GM12875 (cell line): ENCODE measurements around the gene BST1.

Experiments
- H3K4me3 ChIP-seq: one replicate; pipeline ENCODE4 v1.5.1; 2011; ENCODE audit warnings: low read depth, low read length, control low read depth
- TF ChIP-seq, protein P1 (sequence below): IDR thresholded peaks from 2 replicates; pipeline ENCODE4 v1.5.1; 2011; ENCODE audit warnings: low read depth, mild to moderate bottlenecking, control low read depth, inconsistent platforms, low read length, moderate library complexity, borderline replicate concordance; ENCODE audit not compliant: insufficient read depth

BST1 gene

DNA sequence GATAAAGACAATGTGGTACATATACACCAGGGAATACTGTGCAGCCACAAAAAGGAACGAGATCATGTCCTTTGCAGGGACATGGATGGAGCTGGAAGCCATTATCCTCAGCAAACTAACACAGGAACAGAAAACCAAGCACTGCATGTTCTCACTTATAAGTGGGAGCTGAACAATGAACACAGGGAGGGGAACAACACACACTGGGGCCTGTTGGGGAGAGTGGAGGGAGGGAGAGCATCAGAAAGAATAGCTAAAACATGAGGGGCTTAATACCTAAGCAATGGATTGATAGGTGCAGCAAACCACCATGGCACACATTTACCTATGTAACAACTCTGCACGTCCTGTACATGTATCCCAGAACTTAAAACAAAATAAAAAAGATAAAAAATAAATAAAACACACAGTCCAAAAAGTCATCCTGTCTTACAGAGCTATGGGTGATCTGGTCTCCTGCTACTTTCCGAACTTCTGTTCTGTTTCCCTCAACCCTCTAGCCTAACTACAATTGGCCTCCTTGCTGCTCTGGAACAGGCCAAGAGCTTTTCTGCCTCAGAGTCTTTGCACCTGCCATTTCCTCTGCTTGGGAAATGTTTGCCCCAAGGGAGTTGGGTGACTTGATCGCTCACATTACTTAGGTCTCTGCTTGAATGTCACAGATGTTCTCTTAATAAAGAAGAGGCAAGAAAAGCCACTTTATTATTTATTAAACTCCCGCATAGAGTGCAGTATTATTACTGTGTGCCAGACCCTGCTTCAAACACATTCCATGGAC, 74.2 kb downstream of the BST1 start:
- no peak overlapping the region for H3K4me3 ChIP-seq
- TF ChIP-seq, protein P1, sequence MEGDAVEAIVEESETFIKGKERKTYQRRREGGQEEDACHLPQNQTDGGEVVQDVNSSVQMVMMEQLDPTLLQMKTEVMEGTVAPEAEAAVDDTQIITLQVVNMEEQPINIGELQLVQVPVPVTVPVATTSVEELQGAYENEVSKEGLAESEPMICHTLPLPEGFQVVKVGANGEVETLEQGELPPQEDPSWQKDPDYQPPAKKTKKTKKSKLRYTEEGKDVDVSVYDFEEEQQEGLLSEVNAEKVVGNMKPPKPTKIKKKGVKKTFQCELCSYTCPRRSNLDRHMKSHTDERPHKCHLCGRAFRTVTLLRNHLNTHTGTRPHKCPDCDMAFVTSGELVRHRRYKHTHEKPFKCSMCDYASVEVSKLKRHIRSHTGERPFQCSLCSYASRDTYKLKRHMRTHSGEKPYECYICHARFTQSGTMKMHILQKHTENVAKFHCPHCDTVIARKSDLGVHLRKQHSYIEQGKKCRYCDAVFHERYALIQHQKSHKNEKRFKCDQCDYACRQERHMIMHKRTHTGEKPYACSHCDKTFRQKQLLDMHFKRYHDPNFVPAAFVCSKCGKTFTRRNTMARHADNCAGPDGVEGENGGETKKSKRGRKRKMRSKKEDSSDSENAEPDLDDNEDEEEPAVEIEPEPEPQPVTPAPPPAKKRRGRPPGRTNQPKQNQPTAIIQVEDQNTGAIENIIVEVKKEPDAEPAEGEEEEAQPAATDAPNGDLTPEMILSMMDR: no peak

DNA sequence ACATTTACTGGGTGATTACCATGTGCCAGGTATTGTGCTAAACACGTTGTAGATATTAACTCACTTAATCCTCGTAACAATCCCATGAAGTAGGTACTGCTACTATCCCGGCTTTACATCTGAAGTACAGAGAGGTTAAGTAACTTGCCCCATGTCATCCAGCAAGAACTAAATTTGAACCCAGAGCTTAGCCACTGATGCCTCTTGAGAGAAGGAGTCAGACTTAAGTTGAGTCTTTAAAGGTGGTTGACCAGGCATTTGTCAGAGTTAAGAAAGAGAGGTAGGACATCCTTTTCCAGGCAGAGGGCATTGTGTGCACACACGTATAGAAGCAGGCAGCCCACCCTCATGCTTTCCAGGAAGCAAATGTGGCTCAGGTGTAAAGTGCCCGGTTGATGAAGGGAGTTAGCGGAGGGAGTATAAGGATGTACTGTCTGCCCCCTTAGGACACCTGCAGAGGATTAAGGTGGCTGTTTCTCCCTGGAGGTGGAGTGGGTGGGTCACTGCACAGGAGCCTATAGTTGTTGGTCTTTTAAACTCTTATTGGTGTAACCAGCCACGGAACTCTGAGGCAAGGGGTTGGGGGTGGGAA, 74.9 kb downstream of the BST1 start:
- TF ChIP-seq, protein P1: no peak
- H3K4me3 ChIP-seq: no peak overlapping the region

DNA sequence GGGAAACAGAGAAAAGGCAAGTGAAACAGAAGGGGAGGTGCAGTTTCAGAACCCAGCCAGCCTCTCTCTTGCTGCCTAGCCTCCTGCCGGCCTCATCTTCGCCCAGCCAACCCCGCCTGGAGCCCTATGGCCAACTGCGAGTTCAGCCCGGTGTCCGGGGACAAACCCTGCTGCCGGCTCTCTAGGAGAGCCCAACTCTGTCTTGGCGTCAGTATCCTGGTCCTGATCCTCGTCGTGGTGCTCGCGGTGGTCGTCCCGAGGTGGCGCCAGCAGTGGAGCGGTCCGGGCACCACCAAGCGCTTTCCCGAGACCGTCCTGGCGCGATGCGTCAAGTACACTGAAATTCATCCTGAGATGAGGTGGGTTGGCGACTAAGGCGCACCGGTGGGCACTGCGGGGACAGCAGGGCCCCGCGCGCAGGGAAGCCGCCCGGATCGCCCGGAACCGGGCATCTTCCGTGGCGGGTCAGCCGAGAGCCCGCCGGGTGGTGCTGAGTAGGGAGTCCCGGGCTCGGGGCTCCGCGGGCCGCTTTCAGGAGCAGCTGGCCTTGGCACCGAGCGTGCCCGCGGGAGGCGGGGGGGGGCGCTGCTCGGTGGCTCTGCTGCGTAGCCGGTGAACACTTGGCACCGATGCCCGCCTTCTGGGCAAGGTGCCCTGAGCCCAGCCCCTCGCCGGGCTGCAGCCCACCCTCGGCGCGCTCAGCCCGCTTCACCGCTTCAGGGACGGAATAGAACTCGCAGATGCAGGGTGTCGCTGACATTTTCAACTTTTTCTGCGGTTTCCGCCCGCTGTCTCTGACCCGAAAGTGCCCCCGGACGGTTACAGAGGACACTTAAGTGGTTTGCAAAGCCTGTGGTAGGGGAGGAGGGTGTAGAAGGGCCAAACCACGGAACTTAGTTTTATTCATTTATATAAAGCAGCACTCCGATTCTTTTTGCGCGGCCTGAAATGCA, 75.7 kb downstream of the BST1 start, which contains the start of gene CD38:
Gene CD38, plus strand, starts transcription at position 40 of the 953 bp plus-strand sequence. Its CDS starts 87 bp downstream, at position 127.
- peak within 1 kb of the TSS; percentile 67 for H3K4me3 ChIP-seq
- TF ChIP-seq, protein P1: peak; percentile 1; the same call in 1 of the 2 replicates

DNA sequence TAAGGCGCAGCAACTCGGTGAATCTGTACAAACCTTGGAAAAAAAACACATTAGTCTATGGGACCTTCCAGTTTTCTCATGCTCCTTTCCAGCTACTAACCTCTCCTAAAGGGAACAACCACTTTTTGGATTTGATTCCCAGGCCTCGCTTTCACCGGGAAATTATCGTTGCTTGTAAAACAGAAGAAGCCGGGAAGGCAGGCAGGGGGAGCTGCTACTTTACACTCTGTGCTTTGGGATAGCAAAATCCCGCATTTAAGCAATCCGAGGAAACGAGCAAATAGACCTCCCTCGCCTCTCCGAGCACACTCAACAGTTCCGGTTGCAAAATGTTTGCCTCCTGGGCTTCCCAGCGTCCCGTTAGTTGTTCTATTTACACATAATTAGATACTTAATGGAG, 76.4 kb downstream of the BST1 start:
- H3K4me3 ChIP-seq: peak overlapping the region; percentile 67
- TF ChIP-seq, protein P1: no peak

DNA sequence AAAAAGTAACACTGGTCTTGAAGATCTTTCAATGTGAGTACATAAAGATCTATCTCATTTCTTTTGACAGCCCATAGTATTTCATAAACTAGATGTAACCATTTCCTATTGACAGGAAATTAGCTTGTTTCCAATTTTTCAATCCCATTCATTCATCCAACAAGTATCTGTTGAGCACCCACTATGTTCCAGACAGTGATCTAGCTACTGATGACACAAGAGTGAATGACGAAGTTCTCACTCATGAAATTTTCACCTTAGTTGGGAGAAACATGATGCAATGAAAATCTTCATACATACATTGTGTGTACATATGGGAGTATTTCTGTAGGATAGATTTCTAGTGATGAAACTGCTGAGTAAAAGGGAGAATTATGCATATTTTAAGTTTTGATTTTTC, 76.9 kb downstream of the BST1 start:
- TF ChIP-seq, protein P1: no peak
- H3K4me3 ChIP-seq: no peak overlapping the region

DNA sequence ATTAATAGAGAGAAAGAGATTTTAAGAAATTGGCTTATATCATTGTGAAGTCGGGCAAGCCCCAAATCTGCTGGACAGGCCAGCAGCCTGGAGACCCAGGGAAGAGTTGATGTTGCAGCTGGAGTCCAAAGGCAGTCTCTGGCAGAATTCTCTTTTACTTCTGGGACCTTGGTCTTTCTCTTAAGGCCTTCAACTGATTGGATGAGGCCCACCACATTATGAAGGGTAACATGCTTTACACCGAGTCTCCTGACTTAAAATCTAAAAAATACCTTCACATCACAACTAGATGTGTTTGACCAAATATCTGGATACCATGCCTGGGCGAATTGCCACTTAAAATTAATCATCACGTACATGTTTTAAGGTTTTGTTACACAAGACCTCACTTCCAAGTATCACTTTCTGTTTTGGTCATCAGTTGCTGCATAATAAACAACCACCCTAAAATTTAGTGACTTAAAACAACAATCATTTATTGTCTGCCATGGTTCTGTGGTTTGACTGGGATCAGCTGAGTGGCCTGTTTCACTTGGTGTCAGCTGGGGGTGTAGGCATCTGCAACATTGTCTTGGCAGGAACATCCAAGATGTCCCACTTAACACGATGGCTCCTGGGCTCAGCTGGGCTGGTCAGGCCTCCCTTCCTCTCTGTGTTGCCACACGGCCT, 78.7 kb downstream of the BST1 start:
- TF ChIP-seq, protein P1: no peak
- H3K4me3 ChIP-seq: no peak overlapping the region
